HepG2 (cell line): ENCODE data around the gene NEAT1. TPM values are rescaled to one million over a fixed set of nuclear protein-coding genes. Genes with fewer than 3 reads are reported as not detected.

Experiments
- ARNT ChIP-seq: fragments of 450-650 bp; IDR thresholded peaks from 2 replicates; pipeline ENCODE4 v1.6.1; 2017
- CREM ChIP-seq, 2 experiments: sonication (generic) in 1 of 2; formaldehyde crosslinking in 1 of 2; IDR thresholded peaks; 2 replicates each; pipeline versions ENCODE4 v1.4.0 to v1.6.1; 2016 to 2020; ENCODE audit warnings: antibody characterized with exemption in 1 of 2, mild to moderate bottlenecking in 1 of 2, missing genetic modification reagents in 1 of 2
- E2F2 ChIP-seq: sonication (generic); formaldehyde crosslinking; IDR thresholded peaks from 2 replicates; pipeline ENCODE4 v1.4.0; 2020; ENCODE audit warnings: missing genetic modification reagents, borderline replicate concordance
- E2F5 ChIP-seq: sonication (generic); formaldehyde crosslinking; conservative IDR thresholded peaks from 2 replicates; pipeline ENCODE4 v1.4.0; 2020; ENCODE audit warnings: missing genetic modification reagents
- KDM2A ChIP-seq: sonication (generic); formaldehyde crosslinking; IDR thresholded peaks from 2 replicates; pipeline ENCODE4 v1.4.0; 2020; ENCODE audit warnings: low read depth, missing genetic modification reagents, borderline replicate concordance
- KLF13 ChIP-seq: sonication (generic); formaldehyde crosslinking; IDR thresholded peaks from 2 replicates; pipeline ENCODE4 v1.4.0; 2020; ENCODE audit warnings: mild to moderate bottlenecking, missing genetic modification reagents
- POLR2A ChIP-seq, 2 experiments: IDR thresholded peaks; 2 replicates each; pipeline ENCODE4 v1.6.1; 2011; ENCODE audit warnings: low read depth in 2 of 2, low read length in 2 of 2, mild to moderate bottlenecking in 1 of 2, moderate library complexity in 1 of 2; ENCODE audit not compliant: insufficient read depth in 1 of 2
- POLR2AphosphoS2 ChIP-seq: IDR thresholded peaks from 2 replicates; pipeline ENCODE4 v1.6.1; 2011; ENCODE audit warnings: low read depth, low read length, improper control_type of control experiment
- RBFOX2 ChIP-seq: fragments of 200-400 bp; formaldehyde crosslinking; IDR thresholded peaks from 2 replicates; pipeline ENCODE4 v1.6.1; 2017; ENCODE audit warnings: low read depth, mild to moderate bottlenecking, low read length
- SALL1 ChIP-seq: sonication (generic); formaldehyde crosslinking; IDR thresholded peaks from 2 replicates; pipeline ENCODE4 v1.8.0; 2022; ENCODE audit warnings: mild to moderate bottlenecking, missing genetic modification reagents
- SOX13 ChIP-seq, 3 experiments: fragments of 450-650 bp in 1 of 3; sonication (generic) in 1 of 3; formaldehyde crosslinking in 1 of 3; IDR thresholded peaks in 2 of 3; conservative IDR thresholded peaks in 1 of 3; 2 replicates each; pipeline versions ENCODE4 v1.5.0 to v1.6.1; 2016 to 2020; ENCODE audit warnings: antibody characterized with exemption in 1 of 3, mild to moderate bottlenecking in 1 of 3, missing compliant biosample characterization in 1 of 3, missing genetic modification reagents in 1 of 3, moderate library complexity in 1 of 3
- TGIF2 ChIP-seq: IDR thresholded peaks from 2 replicates; pipeline ENCODE4 v1.6.1; 2016; ENCODE audit warnings: control low read depth, missing compliant biosample characterization
- ZBTB7A ChIP-seq: sonication (generic); formaldehyde crosslinking; IDR thresholded peaks from 2 replicates; pipeline ENCODE4 v1.8.0; 2022; ENCODE audit warnings: mild to moderate bottlenecking, missing genetic modification reagents
- ZNF549 ChIP-seq: sonication (generic); formaldehyde crosslinking; IDR thresholded peaks from 2 replicates; pipeline ENCODE4 v1.5.0; 2020; ENCODE audit warnings: missing genetic modification reagents
- ZNF577 ChIP-seq: sonication (generic); formaldehyde crosslinking; IDR thresholded peaks from 2 replicates; pipeline ENCODE4 v1.4.0; 2020; ENCODE audit warnings: mild to moderate bottlenecking, low read depth, missing genetic modification reagents, borderline replicate concordance
- ZNF660 ChIP-seq: sonication (generic); formaldehyde crosslinking; IDR thresholded peaks from 2 replicates; pipeline ENCODE4 v1.5.1; 2020; ENCODE audit warnings: mild to moderate bottlenecking, low read depth, missing genetic modification reagents, borderline replicate concordance
- ZNF670 ChIP-seq: sonication (generic); formaldehyde crosslinking; IDR thresholded peaks from 2 replicates; pipeline ENCODE4 v1.8.0; 2022; ENCODE audit warnings: mild to moderate bottlenecking, missing genetic modification reagents, borderline replicate concordance
- ZNF749 ChIP-seq: sonication (generic); formaldehyde crosslinking; IDR thresholded peaks from 2 replicates; pipeline ENCODE4 v1.8.0; 2022; ENCODE audit warnings: mild to moderate bottlenecking, missing genetic modification reagents, moderate library complexity, borderline replicate concordance
- ZNF761 ChIP-seq: sonication (generic); formaldehyde crosslinking; conservative IDR thresholded peaks from 2 replicates; pipeline ENCODE4 v1.4.0; 2020; ENCODE audit warnings: mild to moderate bottlenecking, missing genetic modification reagents
- ZUFSP ChIP-seq: sonication (generic); formaldehyde crosslinking; IDR thresholded peaks from 2 replicates; pipeline ENCODE4 v1.9.0; 2021; ENCODE audit warnings: missing genetic modification reagents, mild to moderate bottlenecking, borderline replicate concordance
- polyA plus RNA-seq, 8 experiments: library from polyadenylated mRNA; depleted of rRNA in 3 of 8; stranded (reverse) in 7 of 8; unstranded in 1 of 8; fragments of >200 nt; fragmentation: Illumina TruSeq in 4 of 8; extraction: Trizol in 4 of 8; gene quantifications; 2 replicates each; pipeline versions ENCODE4 v1.2.1 to v1.2.3, GENCODE V29; 2011 to 2016; ENCODE audit warnings: low read depth in 4 of 8, missing spikeins in 1 of 8, mixed read lengths in 1 of 8; ENCODE audit not compliant: insufficient read depth in 1 of 8
- total RNA-seq, 5 experiments: library from RNA; depleted of rRNA; stranded (reverse); fragments of >200 nt; fragmentation: Illumina TruSeq; extraction: Trizol; gene quantifications; 2 replicates each; pipeline ENCODE4 v1.2.3, GENCODE V29; 2016; ENCODE audit warnings: low read depth in 1 of 5
- TF ChIP-seq, protein P1 (sequence below): IDR thresholded peaks from 2 replicates; pipeline ENCODE4 v1.6.1; 2016; ENCODE audit warnings: missing compliant biosample characterization, missing genetic modification reagents, borderline replicate concordance
- TF ChIP-seq, protein P2 (sequence below): sonication (generic); formaldehyde crosslinking; IDR thresholded peaks from 2 replicates; pipeline ENCODE4 v1.5.0; 2020; ENCODE audit warnings: missing genetic modification reagents

The NEAT1 gene
- total and polyA plus RNA-seq, 2 of the 13 experiments (the other 11 are each of a cell fraction or from before 2014, with no cell fraction given) = 20.5 to 41.2 TPM

DNA sequence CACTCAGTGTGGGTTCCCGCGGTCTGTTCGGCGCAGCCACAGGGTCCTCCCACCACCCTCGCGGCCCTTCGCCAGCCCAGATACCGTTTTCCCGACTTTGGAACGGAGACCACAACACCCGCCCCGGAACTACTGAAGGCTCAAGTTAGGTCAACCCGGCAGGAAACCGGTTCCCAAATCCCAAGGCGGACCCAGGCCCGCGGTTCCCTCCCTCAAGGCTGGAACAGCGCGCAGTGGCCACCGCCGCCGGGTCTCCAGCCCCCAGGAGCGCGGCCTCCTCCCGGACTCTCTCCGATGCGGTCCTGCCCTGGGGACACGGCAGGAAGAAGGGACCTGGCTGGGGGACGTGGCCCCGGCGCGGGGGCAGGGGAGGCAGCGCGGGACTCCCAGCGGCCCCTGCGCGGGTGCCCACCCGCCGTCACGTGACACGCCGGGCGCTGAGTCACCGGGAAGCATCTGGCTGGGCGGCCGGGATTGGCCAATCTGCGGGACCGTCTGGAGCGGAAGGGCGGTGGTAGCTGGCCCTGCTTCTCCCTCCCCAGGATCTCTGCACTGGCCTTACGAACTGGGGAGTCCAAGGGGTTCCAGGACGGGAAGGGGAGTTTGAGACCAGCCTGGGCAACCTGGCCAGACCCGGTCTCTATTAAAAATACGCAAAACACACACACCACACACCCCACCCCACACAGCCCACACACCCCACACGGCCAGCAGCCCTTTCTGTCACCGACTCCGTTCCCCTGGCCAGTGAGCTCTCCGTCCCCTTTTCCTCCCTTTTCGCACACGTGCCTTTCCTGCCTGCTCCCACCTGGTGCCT is 54.8 kb downstream of the NEAT1 start (continued):
- TF ChIP-seq E2F5 (no peak), SALL1 (CRISPR knock-in tag) (peak; percentile 81), RBFOX2 (peak; percentile 100), ZNF749 (CRISPR knock-in tag) (0 out of 2 replicates have a peak, but pooled peaks have one; percentile 57), ZUFSP (no peak), ZNF660 (CRISPR knock-in tag) (no peak), E2F2 (CRISPR knock-in tag) (no peak; the same call in 1 of the 2 replicates), ZNF761 (CRISPR knock-in tag) (no peak), ZBTB7A (CRISPR knock-in tag) (0 out of 2 replicates have a peak, but pooled peaks have one; percentile 50), POLR2AphosphoS2 (peak; percentile 86; the same call in 1 of the 2 replicates), CREM (IDR thresholded peaks at IDR 0.05) (no peak), CREM (CRISPR knock-in tag; IDR thresholded peaks at IDR 0.05) (0 out of 2 replicates have a peak, but pooled peaks have one; percentile 4), KDM2A (peak; percentile 51; the same call in 1 of the 2 replicates), ZNF549 (no peak), TGIF2 (peak; percentile 69; the same call in 1 of the 2 replicates), ZNF577 (CRISPR knock-in tag) (no peak), KLF13 (CRISPR knock-in tag) (no peak), POLR2A (IDR thresholded peaks at IDR 0.05; ENCODE audit: insufficient read depth in 1 of 2, low read depth in 2 of 2, low read length in 2 of 2) (peak; percentile 72 to 86), ZNF670 (no peak; the same call in 1 of the 2 replicates), SOX13 (IDR thresholded peaks at IDR 0.05) (no peak), SOX13 (CRISPR knock-in tag; conservative IDR thresholded peaks at IDR 0.05 in 1 of 2, IDR thresholded peaks at IDR 0.05 in 1 of 2) (peak in 1 of 2 experiments; percentile 47; a peak in 2 of 4 replicates), ARNT (no peak)
- TF ChIP-seq, protein P1, sequence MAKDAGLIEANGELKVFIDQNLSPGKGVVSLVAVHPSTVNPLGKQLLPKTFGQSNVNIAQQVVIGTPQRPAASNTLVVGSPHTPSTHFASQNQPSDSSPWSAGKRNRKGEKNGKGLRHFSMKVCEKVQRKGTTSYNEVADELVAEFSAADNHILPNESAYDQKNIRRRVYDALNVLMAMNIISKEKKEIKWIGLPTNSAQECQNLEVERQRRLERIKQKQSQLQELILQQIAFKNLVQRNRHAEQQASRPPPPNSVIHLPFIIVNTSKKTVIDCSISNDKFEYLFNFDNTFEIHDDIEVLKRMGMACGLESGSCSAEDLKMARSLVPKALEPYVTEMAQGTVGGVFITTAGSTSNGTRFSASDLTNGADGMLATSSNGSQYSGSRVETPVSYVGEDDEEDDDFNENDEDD (CRISPR knock-in tag) = peak; percentile 61; the same call in 1 of the 2 replicates
- TF ChIP-seq, protein P2, sequence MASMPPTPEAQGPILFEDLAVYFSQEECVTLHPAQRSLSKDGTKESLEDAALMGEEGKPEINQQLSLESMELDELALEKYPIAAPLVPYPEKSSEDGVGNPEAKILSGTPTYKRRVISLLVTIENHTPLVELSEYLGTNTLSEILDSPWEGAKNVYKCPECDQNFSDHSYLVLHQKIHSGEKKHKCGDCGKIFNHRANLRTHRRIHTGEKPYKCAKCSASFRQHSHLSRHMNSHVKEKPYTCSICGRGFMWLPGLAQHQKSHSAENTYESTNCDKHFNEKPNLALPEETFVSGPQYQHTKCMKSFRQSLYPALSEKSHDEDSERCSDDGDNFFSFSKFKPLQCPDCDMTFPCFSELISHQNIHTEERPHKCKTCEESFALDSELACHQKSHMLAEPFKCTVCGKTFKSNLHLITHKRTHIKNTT (CRISPR knock-in tag) = no peak
